Muscle layer of duodenum (tissue), 2 donors: ENCODE measurements around the gene ALG14.

Experiments
- H3K27ac ChIP-seq: one replicate; pipeline ENCODE4 v1.7.0; 2013; ENCODE audit warnings: mild to moderate bottlenecking, low read length
- H3K27me3 ChIP-seq: one replicate; pipeline ENCODE4 v1.7.0; 2013; ENCODE audit warnings: low read depth, mild to moderate bottlenecking, control low read depth, low read length
- H3K36me3 ChIP-seq, 2 donors: one replicate each; pipeline ENCODE4 v1.7.0; 2013; ENCODE audit warnings: low read length in 2 of 2, control low read depth in 1 of 2, mild to moderate bottlenecking in 1 of 2; ENCODE audit not compliant: insufficient read depth in 2 of 2, control insufficient read depth in 1 of 2
- H3K4me1 ChIP-seq, 2 donors: one replicate each; pipeline ENCODE4 v1.7.0; 2013; ENCODE audit warnings: low read length in 2 of 2, mild to moderate bottlenecking in 2 of 2, control low read depth in 1 of 2, moderate library complexity in 1 of 2; ENCODE audit not compliant: insufficient read depth in 2 of 2, control insufficient read depth in 1 of 2
- H3K4me3 ChIP-seq, 2 donors: one replicate each; pipeline ENCODE4 v1.7.0; 2013; ENCODE audit warnings: low read length in 2 of 2, low read depth in 1 of 2, mild to moderate bottlenecking in 1 of 2
- H3K9me3 ChIP-seq, 2 donors: one replicate each; pipeline ENCODE4 v1.7.0; 2013; ENCODE audit warnings: low read length in 2 of 2, control low read depth in 1 of 2, mild to moderate bottlenecking in 1 of 2; ENCODE audit not compliant: control insufficient read depth in 1 of 2
- donor health status: healthy.

The ALG14 gene

DNA sequence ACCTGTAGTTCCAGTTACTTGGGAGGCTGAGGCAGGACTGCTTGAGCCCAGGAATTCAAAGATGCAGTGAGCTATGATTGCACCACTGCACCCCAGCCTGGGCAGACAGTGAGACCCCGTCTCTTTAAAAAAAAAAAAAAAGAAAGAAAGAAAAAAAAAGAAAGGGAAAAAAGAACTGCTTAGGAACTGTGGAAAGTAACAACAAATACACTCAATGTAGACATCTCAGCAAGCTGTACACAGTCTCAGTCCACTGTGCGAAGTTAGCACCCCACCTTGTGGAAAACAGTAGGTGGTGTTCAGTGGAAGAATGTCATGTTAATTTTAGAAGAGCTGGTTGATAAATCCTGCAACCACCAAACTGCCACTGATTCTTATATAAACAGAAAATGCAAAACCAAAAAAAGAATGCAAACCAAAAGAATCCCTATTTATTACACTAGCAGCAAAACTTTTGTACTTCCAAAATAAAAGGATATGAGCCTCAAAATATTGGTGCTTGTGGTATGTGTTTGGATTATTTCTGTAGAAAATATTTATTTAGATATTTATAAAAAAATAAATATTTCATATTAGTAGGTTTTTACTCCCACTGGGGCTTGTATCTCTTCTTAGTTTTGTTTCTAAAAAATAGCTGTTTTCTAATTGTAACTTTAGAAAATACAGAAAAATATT, 31.1 kb downstream of the ALG14 start:
- H3K36me3 ChIP-seq = no peaks in the 10 kb centered on the region

GRCh38 chr1:95040032-95040525, 32.7 kb downstream of the ALG14 start:
- Histone ChIP-seq H3K36me3 (no peaks in the 10 kb centered on the region), H3K4me1 (peaks cover 0 to 10% of the 10 kb centered on the region in 2 donors), H3K27me3 (no peaks in the 10 kb centered on the region), H3K4me3 (no peak overlapping the region), H3K9me3 (no peaks in the 10 kb centered on the region), H3K27ac (no peak overlapping the region)

More for the DNA sequence above, 31.1 kb downstream of the ALG14 start:
- Histone ChIP-seq H3K27me3 (no peaks in the 10 kb centered on the region), H3K27ac (peak overlapping the region; percentile 78), H3K9me3 (no peaks in the 10 kb centered on the region), H3K4me1 (peaks cover 0 to 10% of the 10 kb centered on the region in 2 donors), H3K4me3 (no peak overlapping the region)

DNA sequence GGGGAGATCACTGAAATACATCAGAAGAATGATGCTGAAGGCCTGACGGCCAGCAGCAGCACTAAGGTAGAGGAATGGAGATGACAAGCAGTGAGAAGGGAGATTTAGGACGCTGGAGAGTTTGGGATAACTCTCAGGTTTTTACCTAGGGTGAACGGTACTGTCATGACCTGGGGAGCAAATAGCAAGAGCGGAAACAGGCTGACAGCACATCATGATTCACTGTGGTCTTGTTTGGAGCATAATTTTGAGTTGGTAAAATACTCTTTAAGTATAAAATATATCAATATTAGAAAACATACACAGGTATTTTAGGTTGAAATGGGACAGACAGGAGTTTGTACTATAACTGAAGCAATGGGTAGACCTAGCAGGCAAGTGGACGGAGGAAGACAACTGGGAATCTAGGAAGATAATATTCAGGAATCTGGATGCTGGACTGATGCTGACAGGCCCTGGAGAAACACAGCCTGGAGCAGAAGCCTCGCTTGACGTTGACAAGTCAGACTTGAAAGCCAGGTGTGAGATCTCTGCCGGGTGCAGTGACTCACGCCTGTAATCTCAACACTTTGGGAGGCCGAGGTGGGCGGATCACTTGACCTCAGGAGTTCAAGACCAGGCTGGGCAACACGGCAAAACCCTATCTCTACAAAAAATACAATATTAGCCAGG, 33.3 kb downstream of the ALG14 start:
- no peak overlapping the region for H3K27ac ChIP-seq
- no peaks in the 10 kb centered on the region for H3K36me3 ChIP-seq
- H3K9me3 ChIP-seq = no peaks in the 10 kb centered on the region
- no peak overlapping the region for H3K4me3 ChIP-seq
- H3K27me3 ChIP-seq = no peaks in the 10 kb centered on the region
- peaks cover 0 to 10% of the 10 kb centered on the region in 2 donors for H3K4me1 ChIP-seq

GRCh38 chr1:95035536-95035935, 37.2 kb downstream of the ALG14 start:
- Histone ChIP-seq H3K4me3 (no peak overlapping the region), H3K36me3 (no peaks in the 10 kb centered on the region), H3K4me1 (no peaks in the 10 kb centered on the region), H3K9me3 (no peaks in the 10 kb centered on the region), H3K27ac (no peak overlapping the region), H3K27me3 (no peaks in the 10 kb centered on the region)

DNA sequence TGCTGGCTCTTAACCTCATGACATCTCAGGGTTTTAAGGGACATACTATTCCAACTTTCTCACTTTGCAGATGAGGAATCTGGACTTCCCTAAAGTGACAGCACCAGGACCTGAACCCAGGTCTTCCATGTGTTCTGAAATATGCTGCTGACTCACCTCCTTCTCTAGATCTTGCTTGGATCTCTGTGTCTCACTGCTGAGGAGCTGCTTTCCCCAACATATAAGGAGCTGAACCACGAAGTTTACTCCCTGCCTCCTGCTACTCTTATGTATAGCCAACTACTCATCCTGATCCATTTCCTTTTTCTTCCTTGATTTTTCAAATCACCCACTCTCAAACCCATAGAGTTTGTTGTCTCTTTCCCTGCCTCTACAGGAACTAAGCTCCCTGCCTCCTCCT, 38.2 kb downstream of the ALG14 start:
- H3K27ac ChIP-seq = no peak overlapping the region
- no peaks in the 10 kb centered on the region for H3K9me3 ChIP-seq
- H3K4me3 ChIP-seq = no peak overlapping the region
- H3K36me3 ChIP-seq = no peaks in the 10 kb centered on the region
- H3K27me3 ChIP-seq = no peaks in the 10 kb centered on the region
- no peaks in the 10 kb centered on the region for H3K4me1 ChIP-seq

DNA sequence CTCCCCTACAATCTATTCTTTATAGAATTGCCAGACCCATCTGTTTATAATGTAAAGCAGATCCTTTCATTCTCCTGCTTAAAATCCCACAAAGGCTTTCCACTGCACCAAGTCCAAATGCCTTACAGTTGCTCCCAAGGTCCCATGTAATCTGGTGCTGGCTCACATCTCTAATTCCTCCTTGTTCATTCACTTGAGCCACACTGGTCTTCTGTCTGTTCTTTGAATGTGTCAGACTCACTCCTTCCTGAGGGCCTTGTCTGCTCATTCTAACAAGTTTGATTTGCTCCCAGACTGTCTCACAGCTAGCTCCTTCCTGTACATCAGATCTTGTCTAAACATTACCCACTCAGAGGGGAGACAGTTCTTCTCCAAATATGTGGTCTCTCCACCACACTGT, 38.9 kb downstream of the ALG14 start:
- Histone ChIP-seq H3K36me3 (no peaks in the 10 kb centered on the region), H3K27me3 (no peaks in the 10 kb centered on the region), H3K27ac (no peak overlapping the region), H3K9me3 (peaks cover 4 to 5% of the 10 kb centered on the region in 2 donors), H3K4me1 (no peaks in the 10 kb centered on the region), H3K4me3 (no peak overlapping the region)

DNA sequence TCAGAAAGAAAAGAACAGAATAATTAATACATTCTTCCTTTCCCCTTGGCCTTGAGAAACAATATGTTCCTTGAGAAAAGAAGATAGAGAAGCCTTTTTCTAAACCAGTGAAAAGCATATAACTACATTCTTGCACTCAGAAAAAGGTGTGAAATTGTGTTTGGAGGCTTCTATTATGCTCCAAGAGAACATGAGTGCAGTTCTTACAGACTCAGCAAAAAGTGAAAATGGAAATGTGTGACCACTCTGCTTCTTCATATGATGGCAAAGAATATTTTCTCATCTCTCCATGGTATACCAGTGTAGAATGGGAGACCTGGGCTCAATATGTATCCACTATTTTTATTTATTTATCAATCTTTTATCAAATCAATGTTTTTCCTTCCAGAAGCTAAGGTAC, 43.2 kb downstream of the ALG14 start:
- H3K27ac ChIP-seq = no peak overlapping the region
- H3K4me3 ChIP-seq = no peak overlapping the region
- no peaks in the 10 kb centered on the region for H3K36me3 ChIP-seq
- no peaks in the 10 kb centered on the region for H3K4me1 ChIP-seq
- H3K27me3 ChIP-seq = no peaks in the 10 kb centered on the region
- peaks cover 4 to 9% of the 10 kb centered on the region in 2 donors for H3K9me3 ChIP-seq

DNA sequence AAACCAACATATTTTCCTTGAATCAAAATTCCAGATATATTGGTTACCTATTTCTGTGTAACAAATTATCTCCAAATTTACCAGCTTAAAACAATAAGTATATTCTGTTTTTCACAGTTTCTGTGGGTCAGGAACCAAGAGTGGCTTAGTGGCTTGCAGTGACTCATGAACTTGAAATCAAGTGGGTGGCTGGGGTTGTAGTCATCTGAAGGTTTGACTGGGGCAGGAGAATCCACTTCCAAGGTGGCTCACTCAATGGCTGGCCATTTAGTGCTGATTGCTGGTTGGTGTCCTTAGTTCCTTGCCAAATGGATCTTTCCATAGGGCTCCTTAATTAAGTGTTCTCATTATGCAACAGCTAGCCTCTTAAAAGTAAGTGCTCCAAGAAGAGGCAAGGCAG, 43.8 kb downstream of the ALG14 start:
- no peak overlapping the region for H3K27ac ChIP-seq
- H3K4me3 ChIP-seq = peak overlapping the region in 1 of 2 donors; percentile 7
- H3K36me3 ChIP-seq = no peaks in the 10 kb centered on the region
- no peaks in the 10 kb centered on the region for H3K4me1 ChIP-seq
- H3K27me3 ChIP-seq = no peaks in the 10 kb centered on the region
- peaks cover 4 to 9% of the 10 kb centered on the region in 2 donors for H3K9me3 ChIP-seq

GRCh38 chr1:95027046-95027445, 45.7 kb downstream of the ALG14 start:
- H3K4me3 ChIP-seq = no peak overlapping the region
- no peak overlapping the region for H3K27ac ChIP-seq
- H3K4me1 ChIP-seq = peaks cover 4 to 7% of the 10 kb centered on the region in 2 donors
- peaks cover 4 to 9% of the 10 kb centered on the region in 2 donors for H3K9me3 ChIP-seq
- H3K27me3 ChIP-seq = no peaks in the 10 kb centered on the region
- H3K36me3 ChIP-seq = no peaks in the 10 kb centered on the region

GRCh38 chr1:95023399-95024043, 49.2 kb downstream of the ALG14 start:
- Histone ChIP-seq H3K4me1 (peaks cover 4 to 8% of the 10 kb centered on the region in 2 donors), H3K27ac (peak overlapping the region; percentile 76), H3K4me3 (no peak overlapping the region), H3K27me3 (no peaks in the 10 kb centered on the region), H3K36me3 (no peaks in the 10 kb centered on the region), H3K9me3 (peaks cover 0 to 3% of the 10 kb centered on the region in 2 donors)

- H3K9me3 ChIP-seq = peaks cover 0 to 3% of the 10 kb centered on the region in 2 donors
- peak overlapping the region; percentile 24 to 42 for H3K4me3 ChIP-seq
- peaks cover 4 to 8% of the 10 kb centered on the region in 2 donors for H3K4me1 ChIP-seq
- H3K27ac ChIP-seq = peak overlapping the region; percentile 76
- no peaks in the 10 kb centered on the region for H3K36me3 ChIP-seq
- H3K27me3 ChIP-seq = no peaks in the 10 kb centered on the region
Observed at GRCh38 chr1:95022644-95022926, 50.2 kb downstream of the ALG14 start.
